ENCODE measurements around the gene TCP11. TPM values are rescaled to one million over a fixed set of nuclear protein-coding genes. Genes with fewer than 3 reads are reported as not detected.

TCP11 gene
- total and polyA plus RNA-seq, 2 of the 13 experiments (the other 11 are each of a cell fraction or from before 2014, with no cell fraction given): 0.04 TPM; not detected in 1

GRCh38 chr6:35176301-35177024 is 35.3 kb upstream of the TCP11 start:
- TF ChIP-seq HOXA5 (CRISPR knock-in tag; IDR thresholded peaks at IDR 0.05) (no peak), ZNF629 (CRISPR knock-in tag; conservative IDR thresholded peaks at IDR 0.05) (peak; percentile 71)
- Histone ChIP-seq H3K79me2 (ENCODE audit: insufficient read depth, low read length) (no peaks in the 10 kb centered on the region), H3K9me3 (ENCODE audit: low read length) (no peaks in the 10 kb centered on the region), H3K4me2 (ENCODE audit: low read depth, low read length) (no peak overlapping the region), H3K9ac (ENCODE audit: insufficient read depth, low read depth, low read length) (no peak overlapping the region), H3K27ac (ENCODE audit: extremely low read length, insufficient read depth, low read length) (no peak overlapping the region), H3K4me1 (ENCODE audit: insufficient read depth, low read length) (peaks cover under 1% of the 10 kb centered on the region; the same call in 1 of the 2 replicates), H3K4me3 (replicated peaks in 1 of 3; ENCODE audit: insufficient read depth in 1 of 3, low read depth in 2 of 3, low read length in 3 of 3) (no peak overlapping the region), H3K27me3 (ENCODE audit: control insufficient read depth in 1 of 2, insufficient read depth in 2 of 2, low read length in 2 of 2) (peaks cover 0 to 10% of the 10 kb centered on the region in 2 experiments; a peak in 1 of 5 replicates), H2AFZ (ENCODE audit: low read length) (no peak overlapping the region), H4K20me1 (ENCODE audit: insufficient read depth, low read length) (no peaks in the 10 kb centered on the region), H3K36me3 (replicated peaks in 1 of 2; ENCODE audit: control insufficient read depth in 1 of 2, insufficient read depth in 2 of 2, low read length in 2 of 2) (no peaks in the 10 kb centered on the region)
- FAIRE-seq: no peak
- intact Hi-C loops (cut with micrococcal nuclease; ENCODE audit: unreplicated experiment) (no loop called here), in situ Hi-C loops (cut with HindIII; ENCODE audit: extremely low pct_ligation_motif_present, low pct_unique_long_range_greater_than_20kb) (no loop called here)
- DNase-seq (ENCODE audit: low spot score): no peak
- POLR2A ChIA-PET: no interaction called here
- CTCF ChIA-PET (ENCODE audit: low intra/inter-chr PET ratio, low total read pairs): no interaction called here
- 33% methylated on average over 3 of the region's 3 CpGs for WGBS (ENCODE audit: low lambda C conversion rate)
- BruUV-seq (replicated peaks): no TSS peak
- ATAC-seq: no peak

- in situ Hi-C loops (cut with HindIII; ENCODE audit: extremely low pct_ligation_motif_present, low pct_unique_long_range_greater_than_20kb) (no loop called here), intact Hi-C loops (cut with micrococcal nuclease; ENCODE audit: unreplicated experiment) (no loop called here)
- 34% methylated on average over 4 of the region's 4 CpGs for WGBS (ENCODE audit: low lambda C conversion rate)
- no peak overlapping the region for H3K9ac ChIP-seq (ENCODE audit: insufficient read depth, low read depth, low read length)
- FAIRE-seq (no peak), DNase-seq (ENCODE audit: low spot score) (no peak), ATAC-seq (no peak)
- BruUV-seq (replicated peaks): no TSS peak
- H2AFZ ChIP-seq (ENCODE audit: low read length): no peak overlapping the region
- peaks cover 0 to 10% of the 10 kb centered on the region in 2 experiments; a peak in 1 of 5 replicates for H3K27me3 ChIP-seq (ENCODE audit: control insufficient read depth in 1 of 2, insufficient read depth in 2 of 2, low read length in 2 of 2)
- 0 out of 2 replicates have a peak, but pooled peaks cover 2% of the 10 kb centered on the region for H3K9me3 ChIP-seq (ENCODE audit: low read length)
- H3K4me2 ChIP-seq (ENCODE audit: low read depth, low read length): no peak overlapping the region
- H3K27ac ChIP-seq (ENCODE audit: extremely low read length, insufficient read depth, low read length): no peak overlapping the region
- no peaks in the 10 kb centered on the region for H4K20me1 ChIP-seq (ENCODE audit: insufficient read depth, low read length)
- ChIA-PET CTCF (ENCODE audit: low intra/inter-chr PET ratio, low total read pairs) (no interaction called here), POLR2A (no interaction called here)
- no peak for TF ChIP-seq ZFP36 (IDR thresholded peaks at IDR 0.05; ENCODE audit: borderline replicate concordance, low read depth, low read length, partially characterized antibody)
- no peak for TF ChIP-seq NFKBIZ (CRISPR knock-in tag; IDR thresholded peaks at IDR 0.05)
- no peak for TF ChIP-seq NR3C1 (CRISPR knock-in tag; IDR thresholded peaks at IDR 0.05)
- TF ChIP-seq ZNF720 (CRISPR knock-in tag; IDR thresholded peaks at IDR 0.05): no peak
- TF ChIP-seq KLF15 (CRISPR knock-in tag; IDR thresholded peaks at IDR 0.05; ENCODE audit: borderline replicate concordance): no peak
- no peak for TF ChIP-seq ATF1 (CRISPR knock-in tag; IDR thresholded peaks at IDR 0.05)
- no peak for TF ChIP-seq ELF4 (CRISPR knock-in tag; IDR thresholded peaks at IDR 0.05; ENCODE audit: borderline replicate concordance)
- TF ChIP-seq ATAD3A (CRISPR knock-in tag; IDR thresholded peaks at IDR 0.05): no peak
- no peak for TF ChIP-seq ZFAT (CRISPR knock-in tag; conservative IDR thresholded peaks at IDR 0.05)
- no peak for TF ChIP-seq ZSCAN22 (CRISPR knock-in tag; IDR thresholded peaks at IDR 0.05)
- TF ChIP-seq, protein P1, sequence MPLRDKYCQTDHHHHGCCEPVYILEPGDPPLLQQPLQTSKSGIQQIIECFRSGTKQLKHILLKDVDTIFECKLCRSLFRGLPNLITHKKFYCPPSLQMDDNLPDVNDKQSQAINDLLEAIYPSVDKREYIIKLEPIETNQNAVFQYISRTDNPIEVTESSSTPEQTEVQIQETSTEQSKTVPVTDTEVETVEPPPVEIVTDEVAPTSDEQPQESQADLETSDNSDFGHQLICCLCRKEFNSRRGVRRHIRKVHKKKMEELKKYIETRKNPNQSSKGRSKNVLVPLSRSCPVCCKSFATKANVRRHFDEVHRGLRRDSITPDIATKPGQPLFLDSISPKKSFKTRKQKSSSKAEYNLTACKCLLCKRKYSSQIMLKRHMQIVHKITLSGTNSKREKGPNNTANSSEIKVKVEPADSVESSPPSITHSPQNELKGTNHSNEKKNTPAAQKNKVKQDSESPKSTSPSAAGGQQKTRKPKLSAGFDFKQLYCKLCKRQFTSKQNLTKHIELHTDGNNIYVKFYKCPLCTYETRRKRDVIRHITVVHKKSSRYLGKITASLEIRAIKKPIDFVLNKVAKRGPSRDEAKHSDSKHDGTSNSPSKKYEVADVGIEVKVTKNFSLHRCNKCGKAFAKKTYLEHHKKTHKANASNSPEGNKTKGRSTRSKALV (CRISPR knock-in tag; IDR thresholded peaks at IDR 0.05): no peak
- no peak for TF ChIP-seq ADNP (CRISPR knock-in tag; IDR thresholded peaks at IDR 0.05)
- TF ChIP-seq REPIN1 (CRISPR knock-in tag; IDR thresholded peaks at IDR 0.05; ENCODE audit: borderline replicate concordance, low read depth): no peak
- no peaks in the 10 kb centered on the region for H3K79me2 ChIP-seq (ENCODE audit: insufficient read depth, low read length)
- no peaks in the 10 kb centered on the region for H3K4me1 ChIP-seq (ENCODE audit: insufficient read depth, low read length)
- H3K36me3 ChIP-seq (replicated peaks in 1 of 2; ENCODE audit: control insufficient read depth in 1 of 2, insufficient read depth in 2 of 2, low read length in 2 of 2): no peaks in the 10 kb centered on the region
- no peak overlapping the region for H3K4me3 ChIP-seq (replicated peaks in 1 of 3; ENCODE audit: insufficient read depth in 1 of 3, low read depth in 2 of 3, low read length in 3 of 3)
These were observed 33.4 kb upstream of the TCP11 start for GRCh38 chr6:35174501-35174900.

Measured in HepG2 (cell line).